GM21381 (cell line): ENCODE data around the gene MPHOSPH9.

ENCODE experiments used
- ATAC-seq: cut with Tn5 transposase; IDR thresholded peaks from one replicate; pipeline ENCODE4 v1.9.1; 2021; ENCODE audit warnings: mild to moderate bottlenecking, moderate library complexity; ENCODE audit not compliant: unreplicated experiment

The MPHOSPH9 gene

GRCh38 chr12:123104809-123105208 lies 128.1 kb downstream of the MPHOSPH9 start:
- no peak for ATAC-seq
